Activated naive CD8-positive, alpha-beta T cell treated with anti-CD3 and anti-CD28 coated beads, Interleukin-2, amount 50 U/mL, for 16 hours (primary cell): ENCODE data around the gene BEND7.
"Not testable (repeated sequence)": the region's sequence is repeated elsewhere in the genome, so short reads cannot be mapped to it uniquely, and the experiment has no call there.

ENCODE experiments used
- DNase-seq: peaks from one replicate; pipeline ENCODE4 v3.0.0-alpha.2; 2020; ENCODE audit warnings: low read depth, low spot score

Gene BEND7

DNA sequence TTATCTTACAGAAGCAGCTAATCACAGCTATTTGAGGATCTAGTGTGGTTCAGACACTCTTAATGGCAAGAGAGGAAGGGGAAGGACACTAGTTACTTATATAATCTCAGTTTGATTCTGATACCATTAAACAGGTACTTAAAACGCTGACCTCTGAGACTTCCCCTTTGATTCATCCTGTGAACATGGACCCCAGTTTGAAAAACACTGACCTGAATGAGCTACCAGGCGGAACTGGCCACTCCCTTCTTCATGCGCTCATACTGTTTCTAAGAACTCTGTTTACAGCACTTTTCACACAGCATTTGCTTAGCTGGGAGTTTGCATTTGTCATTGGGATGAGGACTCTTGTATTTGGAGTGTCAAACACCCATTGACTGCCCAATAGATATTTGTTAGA lies 45.7 kb downstream of the BEND7 start:
- no peak for DNase-seq

DNA sequence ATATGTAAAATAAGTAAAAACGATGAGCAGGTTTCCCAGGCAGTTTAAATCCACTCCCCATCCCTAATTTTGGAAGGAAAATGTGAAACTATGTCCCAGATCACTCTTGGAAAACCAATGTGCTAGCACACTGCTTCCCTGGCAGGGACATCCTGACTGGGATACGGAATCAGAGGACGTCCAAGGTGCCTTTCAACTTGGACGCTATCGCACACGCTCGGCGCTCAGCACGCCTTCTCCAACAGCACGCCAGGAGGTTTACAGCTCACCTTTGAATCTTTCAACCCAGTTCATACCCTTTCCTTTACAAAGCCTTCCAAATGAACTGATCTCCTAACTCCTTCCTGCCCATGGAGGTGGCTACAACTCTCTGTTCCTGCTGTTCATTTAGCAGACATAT lies 47.1 kb downstream of the BEND7 start:
- DNase-seq = no peak

DNA sequence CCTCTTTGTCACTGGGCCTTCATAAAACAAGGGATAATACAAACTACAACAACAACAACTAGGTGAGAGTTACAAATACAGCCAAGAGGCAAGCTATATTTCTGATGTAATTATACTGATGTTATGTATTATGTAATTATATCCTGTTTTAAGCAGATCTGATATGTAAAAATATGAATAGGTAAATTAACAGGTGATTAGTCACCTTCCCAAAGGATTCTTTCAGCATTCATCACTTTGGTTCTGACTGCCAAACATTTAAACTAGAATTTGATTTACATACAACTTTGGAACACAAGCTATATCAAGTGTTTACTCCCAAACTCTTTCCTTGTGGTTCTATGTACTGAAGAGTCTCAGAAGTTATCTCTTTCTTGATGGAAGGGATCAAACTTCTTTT lies 53.7 kb downstream of the BEND7 start:
- no peak for DNase-seq

DNA sequence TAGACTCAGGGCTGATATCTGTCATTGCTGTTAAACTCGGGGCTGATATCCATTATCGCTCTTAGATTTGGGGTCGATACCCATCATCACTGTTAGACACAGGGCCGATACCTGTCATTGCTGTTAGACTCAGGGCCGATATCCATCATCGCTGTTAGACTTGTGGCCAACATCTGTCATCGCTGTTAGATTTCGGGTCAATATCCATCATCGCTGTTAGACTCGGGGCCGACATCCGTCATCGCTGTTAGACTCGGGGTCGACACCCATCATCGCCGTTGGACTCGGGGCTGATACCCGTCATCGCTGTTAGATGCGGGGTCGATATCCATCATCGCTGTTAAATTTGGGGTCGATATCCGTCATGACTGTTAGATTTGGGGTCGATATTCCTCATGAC lies 54.8 kb downstream of the BEND7 start:
- DNase-seq = no peak

DNA sequence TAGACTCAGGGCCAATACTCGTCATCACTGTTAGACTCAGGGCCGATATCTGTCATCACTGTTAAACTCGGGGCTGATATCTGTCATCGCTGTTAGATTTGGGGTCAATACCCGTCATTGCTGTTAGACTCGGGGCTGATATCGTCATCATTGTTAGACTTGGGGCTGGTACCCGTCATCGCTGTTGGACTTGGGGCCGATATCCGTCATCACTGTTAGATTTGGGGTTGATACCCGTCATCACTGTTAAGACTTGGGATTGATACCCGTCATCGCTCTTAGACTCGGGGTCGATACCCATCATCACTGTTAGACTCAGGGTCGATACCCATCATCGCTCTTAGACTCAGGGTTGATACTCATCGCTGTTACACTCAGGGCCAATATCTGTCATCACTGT lies 56.5 kb downstream of the BEND7 start:
- no peak for DNase-seq

DNA sequence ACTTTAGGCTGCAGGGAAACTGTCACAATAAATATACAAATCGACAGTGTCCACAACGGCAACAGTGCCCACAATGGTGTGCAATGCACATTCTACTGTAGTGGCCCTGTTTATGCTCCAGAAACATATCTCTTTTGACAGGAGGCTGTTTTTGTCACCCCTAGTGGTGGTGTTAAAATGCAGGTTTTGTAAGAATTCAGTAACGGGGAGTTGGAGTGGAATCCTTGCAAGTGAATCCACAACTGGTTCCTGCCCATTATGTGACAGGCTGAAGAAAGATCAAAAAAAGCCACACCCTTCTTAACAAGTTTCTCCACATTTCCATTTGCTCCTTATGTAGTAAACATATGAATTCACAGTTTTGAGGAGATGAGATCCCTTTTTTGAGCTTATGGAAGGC lies 58.5 kb downstream of the BEND7 start:
- no peak for DNase-seq

DNA sequence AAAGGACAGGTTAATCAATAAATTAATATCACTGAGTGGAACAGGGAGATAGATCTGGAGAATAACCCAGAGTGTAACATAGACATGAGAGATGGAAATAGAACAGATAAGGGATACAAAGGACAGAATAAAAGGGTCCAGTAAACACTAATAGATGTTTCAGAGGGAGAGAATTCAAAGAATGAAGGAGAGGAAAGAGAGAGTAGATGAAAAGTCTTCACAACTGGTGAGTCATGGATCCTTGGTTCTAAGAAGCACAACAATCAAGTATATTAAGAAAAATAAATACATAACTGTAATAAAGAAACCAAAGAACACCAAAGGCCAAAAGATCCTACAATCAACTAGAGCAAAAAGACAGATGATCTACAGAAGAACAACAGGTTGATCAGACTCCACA lies 66.3 kb downstream of the BEND7 start:
- DNase-seq = no peak

DNA sequence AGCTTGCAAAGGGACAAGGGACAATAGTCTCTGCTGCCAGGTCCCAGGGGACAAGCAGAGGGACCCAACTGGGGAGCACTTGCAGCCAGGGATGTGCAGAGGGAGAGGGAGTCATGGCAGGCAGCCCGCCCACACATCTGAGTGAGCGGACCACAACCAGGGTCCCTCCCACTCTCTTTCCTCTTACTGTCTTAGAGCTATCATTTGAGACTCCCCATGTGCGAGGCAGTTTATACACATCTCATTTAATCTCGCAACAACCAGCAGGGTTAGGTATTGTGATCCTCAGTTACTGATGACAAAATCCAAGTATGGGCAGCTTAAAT lies 70.2 kb downstream of the BEND7 start:
- DNase-seq = no peak

DNA sequence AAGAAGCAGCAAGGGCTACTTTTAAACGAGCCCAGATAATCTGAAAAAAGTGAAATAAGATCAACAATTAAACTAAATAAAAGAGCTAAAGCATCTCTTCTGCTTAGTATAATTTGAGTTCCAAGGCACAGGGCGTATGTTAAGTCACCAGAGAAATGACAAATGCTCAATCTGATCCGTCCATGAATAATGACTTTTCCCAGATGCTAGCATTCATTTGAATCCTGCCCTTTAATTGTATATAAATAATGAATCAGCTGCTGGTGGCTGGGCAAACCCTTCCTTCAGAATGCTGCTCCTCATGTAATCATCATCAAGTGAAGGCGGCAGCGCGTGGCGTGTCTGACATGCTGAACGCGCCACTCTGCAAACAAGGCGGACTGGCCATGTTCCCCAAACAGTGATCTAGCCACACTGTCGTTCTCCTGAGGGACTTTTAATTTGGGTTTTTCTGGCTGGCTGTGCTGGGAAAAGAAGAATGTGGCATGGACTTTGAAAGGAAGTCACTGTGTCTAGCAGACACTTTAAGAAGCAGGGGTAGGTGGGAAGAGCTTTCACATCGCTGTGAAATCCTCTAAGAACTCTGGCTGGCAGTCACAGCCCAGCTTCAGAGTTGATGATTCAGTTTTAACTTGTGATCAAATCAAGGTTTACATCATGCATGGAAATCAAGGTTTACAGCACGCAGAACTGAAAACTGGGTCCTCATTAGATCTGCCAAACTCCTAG lies 70.7 kb downstream of the BEND7 start:
- DNase-seq = no peak

DNA sequence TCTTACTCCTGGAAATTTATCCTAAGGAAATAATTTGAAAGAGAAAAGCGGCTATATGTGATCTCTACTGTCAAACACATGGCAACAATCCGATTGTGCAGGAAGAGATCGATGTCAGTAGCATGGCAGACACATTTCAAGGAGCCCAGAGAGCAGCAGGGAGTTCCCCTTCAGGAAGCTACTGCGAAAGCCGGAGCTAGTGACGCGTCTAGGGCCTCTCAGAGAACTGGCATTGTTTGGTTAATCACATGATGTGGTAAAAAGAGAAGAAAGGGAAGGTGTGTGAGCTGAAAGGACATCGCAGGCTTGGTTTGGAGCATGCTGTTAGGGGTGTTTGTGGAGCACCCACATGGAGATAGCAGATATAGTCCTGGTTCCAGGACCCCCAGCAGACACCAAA lies 74.9 kb downstream of the BEND7 start:
- DNase-seq = no peak

DNA sequence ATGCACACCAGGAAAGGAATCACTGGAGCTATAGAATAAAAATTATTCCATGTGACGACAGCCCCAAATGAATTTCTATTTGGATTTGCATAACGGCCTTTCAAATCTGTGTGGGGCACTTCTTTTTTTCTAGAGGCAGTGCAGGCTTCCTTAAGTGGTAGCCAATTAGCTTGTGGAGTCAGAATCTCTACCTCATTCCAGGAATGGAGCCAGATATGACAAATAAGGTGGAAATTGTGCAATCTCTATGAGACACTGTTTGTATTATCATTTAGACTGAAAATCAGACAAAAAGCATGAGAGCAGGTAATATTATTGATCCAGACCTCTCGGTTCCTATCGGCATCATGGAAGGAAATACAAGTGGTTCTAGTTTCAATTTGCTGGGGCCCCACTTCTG lies 78.7 kb downstream of the BEND7 start:
- DNase-seq = no peak

DNA sequence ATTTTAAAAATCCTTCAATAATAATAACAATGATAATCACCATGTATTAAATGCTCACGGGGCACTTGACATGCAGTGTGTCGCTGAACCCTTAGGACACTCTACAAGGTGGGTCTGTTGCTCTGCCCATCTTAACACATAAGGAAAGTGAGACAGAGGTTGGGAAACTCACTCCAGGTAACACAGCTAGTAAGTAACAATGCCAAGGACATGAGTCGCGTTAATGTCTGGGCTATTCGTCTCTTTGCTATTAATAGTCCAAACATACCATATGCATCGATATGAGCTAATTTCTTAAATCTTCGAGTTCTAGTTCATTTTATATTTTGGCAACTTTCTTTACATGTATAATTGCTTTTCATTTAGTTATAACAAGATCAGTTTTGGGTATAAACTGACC lies 79.5 kb downstream of the BEND7 start:
- DNase-seq = no peak

DNA sequence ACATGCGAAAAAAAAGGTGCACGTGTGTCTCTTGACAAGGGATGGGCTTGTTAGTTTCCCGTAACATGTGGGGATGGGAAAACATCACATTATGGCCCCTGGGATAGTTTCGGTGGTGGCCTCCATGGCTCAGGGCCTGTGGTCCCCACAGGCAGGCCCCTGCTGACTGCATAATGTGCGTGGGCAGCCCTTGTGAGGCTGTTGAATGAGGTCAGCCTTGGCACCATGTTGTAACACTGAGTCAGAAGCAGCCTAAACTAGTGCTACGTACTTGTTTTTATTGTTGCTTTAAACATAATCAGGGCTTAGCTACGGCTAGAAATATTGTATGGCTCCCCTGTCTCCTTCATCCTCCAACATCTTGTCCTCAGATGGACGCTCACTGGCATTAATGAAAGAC lies 80.6 kb downstream of the BEND7 start:
- DNase-seq = no peak

DNA sequence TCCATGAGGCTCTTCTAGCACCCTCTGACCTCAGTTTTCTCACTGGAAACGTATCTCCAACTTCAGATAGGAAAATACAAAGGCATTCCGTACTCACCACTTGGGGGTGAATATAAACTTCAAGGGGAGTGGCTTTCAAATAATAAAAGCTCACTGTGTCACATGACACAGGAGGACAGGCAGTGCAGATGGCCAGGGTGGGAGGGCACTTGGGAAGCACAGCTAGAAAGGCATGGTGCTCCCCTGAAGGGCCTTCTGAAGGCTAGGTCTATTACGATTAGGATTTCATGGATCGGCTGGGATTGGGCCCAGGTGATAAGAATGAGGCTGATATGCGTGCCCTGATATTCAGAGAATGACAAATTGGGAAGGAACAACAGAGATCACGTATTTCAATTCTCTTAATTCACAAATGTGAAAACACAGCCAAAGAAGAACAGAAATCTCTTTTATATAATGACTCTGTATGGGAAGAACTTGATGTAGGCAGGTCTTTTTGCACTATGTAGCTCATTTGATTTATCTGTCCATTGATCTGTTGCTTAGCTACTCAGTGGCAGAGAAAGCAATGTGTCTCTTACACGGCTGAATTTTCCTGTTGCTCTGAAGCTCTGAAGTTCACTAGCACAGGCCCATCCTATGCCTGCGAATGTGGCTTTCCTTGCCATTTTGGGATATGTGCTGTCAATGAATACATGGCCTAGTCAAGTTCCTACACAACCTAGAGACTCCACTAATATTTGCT lies 83.0 kb downstream of the BEND7 start:
- no peak for DNase-seq

DNA sequence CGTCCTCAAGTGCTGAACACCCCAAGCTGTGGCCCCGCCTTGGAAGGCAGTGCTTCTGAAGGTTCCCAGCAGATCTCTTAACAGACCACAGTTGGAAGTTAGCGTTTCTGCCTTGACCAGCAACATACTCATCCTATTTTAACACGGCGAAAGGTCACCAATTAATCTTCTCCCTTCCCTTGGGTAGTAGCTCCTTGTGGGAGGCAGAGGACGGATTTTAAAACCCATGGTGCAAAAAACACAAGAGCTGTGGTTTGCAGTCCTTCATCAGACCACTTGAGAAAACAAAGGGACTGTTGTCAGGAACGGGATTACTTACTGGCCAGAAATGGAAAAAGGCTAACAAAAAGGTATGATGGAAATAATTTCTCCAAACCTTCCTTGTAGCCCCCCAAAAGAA lies 87.3 kb downstream of the BEND7 start:
- no peak for DNase-seq

DNA sequence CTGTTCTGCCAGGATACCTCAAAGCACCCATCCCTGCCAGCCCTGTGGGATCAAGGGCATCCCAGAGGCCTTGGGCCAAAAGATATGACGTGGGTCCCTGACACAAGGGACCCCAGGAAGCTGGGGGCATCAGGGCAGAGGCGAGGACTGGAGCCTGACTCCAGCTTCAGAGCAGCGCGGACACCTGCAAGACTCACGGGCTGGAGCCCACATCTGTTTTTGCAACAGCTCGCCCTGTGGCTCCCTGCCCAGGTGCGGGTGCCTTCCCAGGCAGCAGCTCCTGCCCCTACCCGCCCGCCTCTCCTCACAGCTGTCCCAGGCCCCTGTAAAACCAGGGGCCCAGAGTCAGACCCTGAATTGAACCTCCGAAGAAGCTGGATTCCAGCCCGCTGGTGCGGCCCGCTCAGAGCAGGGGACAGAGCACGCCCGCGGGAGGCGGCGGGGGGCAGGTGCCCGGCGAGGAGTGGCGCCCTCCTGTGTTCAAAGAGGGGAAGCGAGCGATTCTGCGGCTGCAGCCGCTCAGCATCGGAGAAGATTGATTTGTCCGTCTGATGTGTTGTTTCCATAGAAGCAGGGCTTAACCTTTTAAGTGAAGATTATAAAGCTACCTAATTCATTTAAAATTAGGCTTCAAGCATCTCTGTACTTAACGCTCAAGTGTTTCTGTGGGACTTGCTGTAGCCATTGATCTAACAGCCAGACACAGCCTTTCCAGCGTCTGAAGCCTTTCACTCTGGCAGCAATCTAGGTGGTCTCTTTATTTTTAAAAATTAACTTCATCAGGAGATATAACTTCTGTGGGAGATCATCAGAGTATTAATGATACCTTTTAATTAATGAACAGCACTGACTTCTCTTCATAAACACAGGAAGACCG lies 88.4 kb downstream of the BEND7 start:
- peak; percentile 26 for DNase-seq

DNA sequence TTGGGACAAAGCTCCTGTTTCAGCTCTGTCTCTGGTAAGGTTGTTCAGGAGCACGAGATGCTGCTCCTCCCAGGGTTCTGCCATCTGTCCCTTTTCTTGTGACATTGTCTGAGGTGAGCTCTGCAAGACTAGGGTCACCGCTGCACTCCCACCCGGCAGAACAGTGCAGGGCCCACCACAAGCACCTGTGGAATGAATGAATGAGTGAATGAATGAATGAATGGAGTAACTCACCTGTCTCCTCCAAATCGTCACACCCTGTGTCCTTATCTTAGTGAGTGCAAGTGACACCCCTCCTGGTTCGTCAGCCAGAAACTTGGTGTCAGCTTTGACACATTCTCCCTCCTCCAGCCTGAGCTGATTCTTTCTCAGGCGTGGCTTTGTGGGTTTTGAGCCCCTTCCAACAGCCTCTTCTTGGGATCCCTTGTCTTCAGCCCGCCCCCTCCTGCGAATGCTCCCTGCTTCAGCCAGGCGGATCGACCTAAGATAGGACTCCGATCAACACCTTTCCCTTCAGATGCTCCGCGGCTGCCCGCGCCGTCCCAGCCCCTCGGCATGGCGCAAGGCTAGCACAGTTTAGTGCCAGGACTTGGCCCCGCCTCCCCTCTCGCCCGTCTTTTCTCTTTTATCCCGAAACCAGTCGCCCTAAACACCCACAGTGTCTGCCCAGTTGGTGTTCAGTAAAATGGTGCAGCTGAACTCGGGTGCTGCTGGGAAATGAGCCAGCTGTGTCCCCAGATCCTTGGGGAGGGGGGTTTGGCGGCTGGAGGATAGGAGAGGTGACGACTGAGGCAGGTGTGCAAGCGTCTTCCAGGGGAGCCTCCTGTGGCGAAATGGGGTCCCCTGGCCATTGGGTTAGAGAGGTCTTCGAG lies 89.3 kb downstream of the BEND7 start:
- no peak for DNase-seq

DNA sequence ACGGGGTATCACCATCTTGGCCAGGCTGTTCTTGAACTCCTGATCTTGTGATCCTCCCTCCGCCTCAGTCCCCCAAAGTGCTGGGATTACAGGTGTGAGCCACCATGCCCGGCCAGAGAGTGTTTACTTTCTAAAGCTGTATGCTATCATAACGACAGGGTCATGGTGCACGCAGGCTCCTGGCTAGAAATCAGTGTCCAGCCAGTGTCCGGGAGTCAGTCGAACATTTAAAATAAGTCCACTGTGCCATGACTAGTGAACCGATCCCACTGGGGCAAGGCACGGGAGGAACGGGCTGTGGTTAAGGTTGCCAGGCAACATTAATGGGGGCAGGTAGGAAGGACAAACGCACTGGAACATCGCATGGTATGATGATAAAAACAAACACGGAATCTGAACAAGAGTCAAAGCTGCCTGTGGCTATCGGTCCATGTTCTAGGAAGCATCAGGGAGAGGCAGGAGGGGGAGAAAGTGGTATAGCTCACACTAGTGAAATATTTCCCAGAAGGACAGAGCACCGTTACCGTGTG lies 91.7 kb downstream of the BEND7 start:
- DNase-seq = no peak

DNA sequence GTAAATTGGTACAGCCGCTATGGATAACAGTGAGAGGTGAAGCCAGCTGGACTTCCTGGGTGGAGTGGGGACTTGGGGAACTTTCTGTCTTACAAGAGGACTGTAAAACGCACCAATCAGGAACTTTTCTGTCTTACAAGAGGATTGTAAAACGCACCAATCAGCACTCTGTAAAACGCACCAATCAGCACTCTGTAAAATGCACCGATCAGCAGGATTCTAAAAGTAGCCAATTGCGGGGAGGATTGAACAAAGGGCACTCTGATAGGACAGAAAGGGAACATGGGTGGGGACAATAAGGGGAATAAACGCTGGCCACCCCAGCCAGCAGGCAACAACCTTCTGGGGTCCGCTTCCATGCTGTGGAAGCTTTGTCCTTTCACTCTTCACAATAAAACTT lies 100.9 kb downstream of the BEND7 start:
- not testable (repeated sequence) for DNase-seq

DNA sequence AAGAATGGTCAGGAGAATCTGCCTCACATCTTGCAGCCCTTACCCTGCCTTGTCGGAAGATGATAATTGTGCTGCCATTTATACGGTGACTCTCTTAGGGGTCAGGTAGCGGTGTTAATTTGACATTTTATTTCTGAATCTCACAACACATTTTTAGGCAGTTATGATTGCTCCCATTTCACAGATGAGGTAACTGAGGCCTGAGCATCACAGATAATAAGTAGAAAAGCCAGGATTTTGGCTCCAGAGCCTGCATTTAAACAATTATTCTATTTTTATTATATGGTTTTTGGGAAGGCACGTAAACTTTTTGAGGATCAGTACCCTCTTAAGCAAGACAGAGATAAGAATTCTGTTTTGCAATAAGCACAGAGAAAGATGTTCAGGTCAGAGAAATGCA lies 103.4 kb downstream of the BEND7 start:
- no peak for DNase-seq

DNA sequence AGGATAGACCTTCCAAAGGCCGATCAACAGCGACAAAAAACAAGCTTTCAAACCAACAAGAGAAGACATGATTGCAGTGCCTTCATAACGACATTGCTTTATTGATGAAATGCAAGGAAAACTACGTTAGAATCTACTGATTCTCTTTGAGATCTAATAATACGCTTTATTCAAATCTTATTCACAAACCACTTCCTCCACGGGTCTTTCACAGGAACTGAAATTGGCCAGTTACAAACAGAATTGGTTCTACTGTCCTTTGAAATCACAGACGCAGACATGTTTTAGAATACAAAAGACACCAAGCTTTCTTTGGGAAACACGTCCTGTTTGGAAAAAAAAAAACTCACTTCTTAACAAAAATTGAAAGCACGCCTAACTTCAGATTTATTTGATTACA lies 106.0 kb downstream of the BEND7 start:
- no peak for DNase-seq
